ENCODE results near the gene TMEM54.
A peak's percentile ranks its signal among the peaks of the same experiment; 100 is the strongest.

Gene TMEM54

DNA sequence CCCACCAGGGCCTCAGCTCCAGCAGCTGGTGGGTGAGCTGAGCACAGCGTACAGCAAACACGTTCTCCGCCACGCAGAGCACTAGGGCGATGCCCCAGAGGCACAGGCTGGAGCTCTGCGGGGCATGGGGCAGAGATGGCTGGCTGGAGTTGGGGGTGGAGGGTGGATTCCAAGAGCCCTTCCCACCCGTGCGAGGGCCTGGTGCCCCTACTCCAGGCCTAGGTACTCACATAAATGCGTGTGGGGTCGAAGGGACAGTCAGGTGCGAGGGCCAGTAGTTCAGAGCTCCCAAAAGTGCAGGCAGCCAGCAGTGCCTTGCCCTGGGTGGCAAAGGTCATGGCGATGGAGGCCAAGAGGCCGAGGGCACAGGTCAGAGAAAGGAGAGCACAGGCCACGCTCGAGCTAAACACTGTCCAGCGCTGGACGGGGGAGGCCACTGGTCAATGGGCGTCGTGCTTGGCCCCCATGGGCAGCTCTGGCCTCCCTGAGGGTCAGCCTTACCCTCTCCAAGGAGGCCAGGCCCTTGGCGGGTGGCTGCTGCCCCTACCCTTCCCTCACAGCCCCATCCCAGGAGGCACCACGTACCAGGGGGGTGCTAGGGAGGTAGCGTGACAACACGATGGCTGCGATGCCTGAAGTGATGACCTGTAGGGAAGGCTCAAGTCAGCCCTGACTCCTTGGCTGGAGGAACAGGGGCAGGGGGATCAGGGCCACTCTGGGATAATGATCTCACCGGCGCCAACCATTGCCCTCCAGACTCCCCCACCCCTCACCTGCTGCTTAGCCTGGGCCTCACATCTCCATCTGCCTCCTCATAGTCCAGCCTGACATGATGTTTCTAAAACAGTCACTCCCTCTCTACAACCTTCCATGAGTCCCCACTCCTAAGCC lies 5.6 kb downstream of the TMEM54 start:
- no peak for DNase-seq (ENCODE audit: low read depth)

- DNase-seq (ENCODE audit: low read depth): no peak
These were observed 6.5 kb downstream of the TMEM54 start for GRCh38 chr1:32894681-32895080.

DNA sequence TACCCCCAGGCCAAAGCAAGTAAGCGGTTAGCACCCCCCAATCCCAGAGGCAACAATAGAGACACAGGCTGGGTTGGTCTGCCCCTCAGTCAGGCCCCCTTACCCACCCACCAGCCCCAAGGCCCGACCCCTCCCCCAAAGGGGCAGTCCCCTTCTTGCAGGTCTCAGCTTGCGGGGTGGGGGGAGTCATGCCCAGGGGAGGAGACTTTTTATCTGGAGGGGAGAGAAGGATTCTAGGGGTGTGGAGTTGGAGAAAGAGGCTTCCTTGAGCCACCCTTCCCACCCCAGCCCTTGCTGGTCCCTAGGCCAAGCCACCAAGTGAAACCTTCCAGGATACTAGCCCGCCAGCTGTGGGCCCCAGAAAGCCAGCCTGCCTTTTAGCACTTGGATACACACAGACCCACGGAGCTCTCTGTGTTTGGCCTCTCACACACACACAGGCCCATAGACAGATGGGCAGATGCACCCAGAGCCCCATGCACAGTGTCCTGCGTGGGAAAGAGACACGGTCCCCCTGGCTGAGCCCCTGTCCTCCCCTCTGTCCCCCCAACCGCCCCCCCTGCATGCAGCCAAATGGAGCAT lies 7.1 kb downstream of the TMEM54 start:
- DNase-seq (ENCODE audit: low read depth): no peak

DNA sequence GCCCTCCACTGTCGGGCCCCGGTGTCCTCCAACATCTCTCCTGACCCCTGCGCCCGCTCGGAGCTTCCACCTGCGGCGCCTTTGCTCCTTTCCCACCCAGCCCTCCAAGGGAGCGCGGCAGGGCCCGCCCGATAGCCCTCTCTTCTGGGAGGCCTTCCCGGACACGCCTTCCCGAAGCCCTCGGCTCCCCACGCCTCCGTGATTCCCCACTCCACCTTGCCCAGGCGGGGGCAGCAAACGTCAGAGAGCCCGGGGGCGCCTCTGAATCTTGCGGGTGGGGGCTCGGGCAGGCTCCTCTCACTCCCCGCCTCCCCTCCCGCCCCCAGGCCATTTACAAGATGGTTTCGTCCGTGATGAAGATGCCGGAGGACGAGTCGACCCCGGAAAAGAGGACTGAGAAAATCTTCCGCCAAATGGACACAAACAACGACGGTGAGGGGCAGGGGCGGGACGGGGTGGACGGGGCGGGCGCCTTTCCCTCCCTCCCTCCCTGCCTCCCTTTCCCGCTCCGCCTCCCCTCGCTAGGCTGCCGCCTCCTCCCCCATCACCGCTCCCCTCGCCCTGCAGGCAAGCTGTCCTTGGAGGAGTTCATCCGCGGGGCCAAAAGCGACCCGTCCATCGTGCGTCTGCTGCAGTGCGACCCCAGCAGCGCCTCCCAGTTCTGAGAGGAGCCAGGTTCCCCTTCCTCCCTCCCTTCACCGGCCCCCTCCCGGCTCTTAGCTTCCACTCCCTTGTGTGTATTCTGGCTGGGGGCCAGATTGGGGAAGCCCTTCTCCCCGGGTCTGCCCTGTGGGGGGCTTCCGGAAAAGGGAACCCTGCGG lies 7.8 kb downstream of the TMEM54 start:
- no peak for DNase-seq (ENCODE audit: low read depth)

GRCh38 chr1:32892368-32893197 lies 8.6 kb downstream of the TMEM54 start:
- DNase-seq (ENCODE audit: low read depth): no peak

- no peak for DNase-seq (ENCODE audit: low read depth)
These were observed 9.6 kb downstream of the TMEM54 start for GRCh38 chr1:32891630-32892029.

- DNase-seq (ENCODE audit: low read depth): no peak
These were observed 10.0 kb downstream of the TMEM54 start for GRCh38 chr1:32891241-32891570.

DNA sequence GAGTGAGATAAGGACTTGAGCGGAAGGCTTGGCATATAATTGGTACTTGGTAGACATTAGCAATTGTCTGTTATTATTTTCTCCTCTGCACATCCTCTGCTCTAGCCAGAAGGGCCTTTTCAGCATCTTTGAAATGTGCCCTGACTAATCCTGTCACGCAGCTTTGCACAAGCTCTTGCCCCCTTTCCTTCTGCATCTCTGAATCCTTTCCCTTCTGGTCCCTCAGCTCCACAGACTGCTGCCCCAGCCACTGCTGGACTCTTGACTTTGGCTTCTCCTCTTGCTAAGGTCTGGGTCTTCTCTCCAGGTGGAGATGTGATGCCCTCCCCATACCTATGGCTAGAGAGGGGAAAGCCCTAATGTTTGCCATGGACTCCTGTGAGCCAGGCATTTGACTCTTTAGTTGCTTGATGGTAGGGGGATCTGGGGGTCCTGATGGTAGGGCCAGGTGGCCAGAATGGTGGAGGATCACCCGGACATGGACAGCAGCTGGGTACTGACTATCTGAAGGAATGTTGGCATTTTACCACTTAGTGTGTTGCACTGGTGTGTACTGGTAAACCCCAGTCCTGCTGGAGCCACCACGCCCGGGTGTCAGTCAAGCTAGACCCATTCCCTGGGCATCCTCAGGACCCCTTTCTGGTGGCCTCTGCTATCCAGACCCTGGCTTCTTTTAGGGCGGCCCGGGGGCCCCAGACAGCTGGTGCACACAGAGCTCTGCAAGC lies 10.5 kb downstream of the TMEM54 start:
- DNase-seq (ENCODE audit: low read depth): no peak

DNA sequence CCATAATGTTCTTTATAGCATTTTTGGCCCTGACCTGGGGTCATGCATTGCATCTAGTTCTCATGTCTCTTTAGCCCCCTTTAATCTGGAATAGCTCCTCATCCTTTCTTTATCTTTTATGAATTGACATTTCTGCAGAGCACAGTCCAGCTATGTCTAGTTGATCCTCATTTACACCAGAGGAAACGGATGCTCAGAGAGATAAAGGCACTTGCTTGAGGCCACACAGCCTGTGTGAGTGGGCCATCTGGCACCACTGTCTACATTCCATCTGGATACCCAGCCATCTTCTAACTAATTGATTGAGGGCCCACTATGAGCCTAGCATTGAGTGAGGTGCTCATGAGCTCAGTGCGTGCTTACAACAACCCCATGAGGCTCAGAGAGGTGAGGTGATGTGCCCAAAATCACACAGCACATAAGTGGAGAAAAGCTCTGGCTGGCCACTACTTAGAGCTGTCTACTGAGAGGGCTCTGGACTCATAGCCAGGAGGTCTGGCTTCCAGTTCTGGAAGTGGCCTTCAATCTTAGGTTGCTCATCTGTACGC lies 11.4 kb downstream of the TMEM54 start:
- DNase-seq (ENCODE audit: low read depth): no peak

GRCh38 chr1:32888677-32889420 lies 12.3 kb downstream of the TMEM54 start:
- DNase-seq (ENCODE audit: low read depth): no peak

- DNase-seq (ENCODE audit: low read depth): no peak
These were observed 13.1 kb downstream of the TMEM54 start for GRCh38 chr1:32888134-32888533.

DNA sequence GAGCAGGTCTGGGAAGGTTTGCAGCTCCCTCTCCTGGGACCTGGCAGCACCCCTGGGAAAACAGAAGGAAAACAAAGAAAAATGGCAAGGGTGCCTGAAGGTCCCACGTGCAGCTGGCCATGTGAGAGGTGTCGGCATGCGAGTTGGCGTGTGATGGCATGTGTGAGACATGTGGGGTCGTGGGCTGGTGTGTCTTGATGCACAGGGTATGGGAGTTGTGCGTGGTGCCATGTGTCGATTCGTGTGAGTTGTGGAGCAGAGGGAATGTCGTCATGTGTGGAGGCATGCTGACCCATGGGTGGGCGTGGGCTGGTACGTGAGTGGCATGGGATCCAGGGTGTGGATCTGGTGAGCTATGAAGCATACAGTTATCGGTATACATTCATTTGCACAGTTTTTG lies 13.6 kb downstream of the TMEM54 start:
- DNase-seq (ENCODE audit: low read depth): no peak

DNA sequence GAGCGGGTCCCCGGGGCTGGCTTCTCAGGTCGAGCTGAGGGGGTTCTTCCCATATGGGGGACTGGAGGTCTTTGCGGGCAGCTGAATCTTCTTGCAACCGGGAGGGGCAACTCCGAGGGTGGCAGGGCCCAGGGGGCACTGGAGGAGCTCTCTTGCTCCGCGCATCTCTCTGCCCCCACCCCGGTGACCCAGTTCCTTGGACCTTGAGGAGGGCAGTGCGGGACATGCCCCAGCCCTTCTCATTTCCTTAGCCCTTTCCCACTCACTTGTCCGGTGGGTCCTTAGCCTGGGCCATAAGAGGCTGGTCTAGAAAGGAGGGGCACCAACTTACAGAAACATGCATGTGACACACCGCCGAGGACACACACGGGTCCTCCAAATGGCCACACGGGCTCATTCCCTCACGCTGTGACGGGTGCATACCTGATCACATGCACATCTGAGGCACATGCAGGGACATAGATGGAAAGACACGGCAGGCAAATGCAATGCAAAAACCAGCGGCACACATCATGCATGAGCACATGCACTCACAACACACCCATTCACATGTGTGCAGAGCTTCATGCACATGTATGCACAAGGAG lies 14.3 kb downstream of the TMEM54 start:
- DNase-seq (ENCODE audit: low read depth): no peak

- DNase-seq (ENCODE audit: low read depth): peak; percentile 28
These were observed 15.0 kb downstream of the TMEM54 start, which contains the start of gene HPCA for GRCh38 chr1:32886004-32886827. TSS of gene HPCA (plus strand) at chr1:32886491. CDS start at chr1:32888899, 2,408 bp downstream.

- DNase-seq (ENCODE audit: low read depth): no peak
These were observed 15.5 kb downstream of the TMEM54 start for GRCh38 chr1:32885676-32886003.

DNA sequence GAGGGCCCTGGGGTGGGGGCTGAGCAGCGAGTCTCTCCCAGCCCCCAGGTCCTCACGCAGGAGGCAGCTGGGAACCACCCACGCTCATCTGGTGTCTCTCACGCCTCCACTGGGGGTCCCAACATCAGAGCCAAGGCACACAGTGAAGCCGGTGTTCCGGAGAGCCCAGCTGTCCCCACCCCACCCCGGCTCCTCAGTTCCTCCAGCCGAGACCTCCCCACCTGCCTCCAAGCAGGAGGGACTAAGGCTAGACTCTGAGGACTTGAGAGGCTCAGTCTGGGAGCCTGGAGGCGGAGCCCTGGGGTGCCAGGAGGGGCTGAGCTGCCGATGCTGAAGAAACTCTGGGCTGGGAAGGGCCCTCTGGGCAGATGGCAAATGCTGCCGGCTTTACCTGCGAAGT lies 16.5 kb downstream of the TMEM54 start:
- no peak for DNase-seq (ENCODE audit: low read depth)

- no peak for DNase-seq (ENCODE audit: low read depth)
These were observed 17.2 kb downstream of the TMEM54 start for GRCh38 chr1:32884032-32884372.

GRCh38 chr1:32883338-32884031 lies 17.7 kb downstream of the TMEM54 start:
- DNase-seq (ENCODE audit: low read depth): no peak
